CD4-positive, alpha-beta T cell treated with Interleukin-4 for 4 hours (primary cell): ENCODE results near the gene DCDC2B.

ENCODE experiments used
- DNase-seq: peaks from one replicate; pipeline ENCODE4 v3.0.0-alpha.2; 2020

Gene DCDC2B

DNA sequence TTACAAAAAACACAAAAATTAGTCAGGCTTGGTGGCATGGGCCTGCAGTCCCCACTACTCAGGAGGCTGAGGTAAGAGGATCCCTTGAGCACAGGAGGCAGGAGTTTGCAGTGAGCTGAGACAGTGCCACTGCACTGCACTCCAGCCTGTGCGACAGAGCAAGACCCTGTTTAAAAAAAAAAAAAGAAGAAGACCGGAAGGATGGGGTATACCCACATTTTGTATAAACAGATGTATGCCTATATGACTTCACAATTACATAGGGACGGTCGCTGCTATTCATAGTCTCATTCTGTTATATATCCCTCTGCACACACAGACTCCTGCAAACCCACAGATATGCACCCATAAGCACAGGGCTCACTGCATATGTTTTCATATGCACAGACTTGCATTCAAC, 54.9 kb downstream of the DCDC2B start:
- DNase-seq = no peak
